CD4-positive, alpha-beta T cell (primary cell): ENCODE measurements around the gene CLCF1. TPM values are rescaled to one million over a fixed set of nuclear protein-coding genes. Genes with fewer than 3 reads are reported as not detected.

Experiments used
- ATAC-seq: fragments of 200-7000 bp; cut with Tn5 transposase; one replicate; pipeline ENCODE4 v1.10.0; 2022; ENCODE audit warnings: mild to moderate bottlenecking; ENCODE audit not compliant: poor library complexity
- CTCF ChIA-PET: fragments of 350-600 bp; sonication (Branson Sonifier 250); formaldehyde crosslinking; loops from one replicate; lab custom pipeline; 2021; ENCODE audit warnings: antibody characterized with exemption, inconsistent platforms; lab: Charles Lee
- POLR2A ChIA-PET: fragments of 350-600 bp; sonication (Branson Sonifier 250); formaldehyde crosslinking; loops from one replicate; lab custom pipeline; 2021; ENCODE audit warnings: antibody characterized with exemption, inconsistent platforms; lab: Charles Lee
- DNase-seq, 14 experiments: peaks; one replicate each; pipeline ENCODE4 v3.0.0-alpha.2; 2013 to 2020; ENCODE audit warnings: mixed read lengths in 2 of 14
- H3K27ac ChIP-seq, 2 donors: one replicate each; pipeline versions ENCODE4 v1.5.1 to v1.7.0; 2013; ENCODE audit warnings: low read length in 2 of 2, low read depth in 1 of 2, mild to moderate bottlenecking in 1 of 2
- H3K27me3 ChIP-seq, 2 experiments: 1 replicate in 1 of 2; 2 replicates in 1 of 2; pipeline versions ENCODE4 v1.6.1 to v1.7.0; 2013; ENCODE audit warnings: low read length in 2 of 2, control low read depth in 1 of 2, mild to moderate bottlenecking in 1 of 2, moderate library complexity in 1 of 2; ENCODE audit not compliant: insufficient read depth in 2 of 2, control insufficient read depth in 1 of 2
- H3K36me3 ChIP-seq: one replicate; pipeline ENCODE4 v1.6.1; 2013; ENCODE audit warnings: low read length, control low read depth; ENCODE audit not compliant: insufficient read depth
- H3K4me1 ChIP-seq: one replicate; pipeline ENCODE4 v1.6.1; 2013; ENCODE audit warnings: low read length, control low read depth; ENCODE audit not compliant: insufficient read depth
- H3K4me3 ChIP-seq: one replicate; pipeline ENCODE4 v1.5.1; 2013; ENCODE audit warnings: mild to moderate bottlenecking, low read length, moderate library complexity
- H3K9me3 ChIP-seq, 2 experiments: 1 replicate in 1 of 2; 2 replicates in 1 of 2; pipeline versions ENCODE4 v1.6.1 to v1.7.0; 2013; ENCODE audit warnings: low read length in 2 of 2, mild to moderate bottlenecking in 2 of 2, control low read depth in 1 of 2, moderate library complexity in 1 of 2; ENCODE audit not compliant: control insufficient read depth in 1 of 2, insufficient read depth in 1 of 2
- H3K27ac Mint-ChIP-seq: one replicate; pipeline ENCODE4 v1.8.0; 2020; ENCODE audit warnings: mixed read lengths
- H3K27me3 Mint-ChIP-seq: one replicate; pipeline ENCODE4 v1.8.0; 2021; ENCODE audit warnings: mixed read lengths
- H3K36me3 Mint-ChIP-seq: one replicate; pipeline ENCODE4 v1.8.0; 2021; ENCODE audit warnings: low read depth, mixed read lengths
- H3K4me1 Mint-ChIP-seq: one replicate; pipeline ENCODE4 v1.8.0; 2021; ENCODE audit warnings: low read depth, mixed read lengths
- H3K4me3 Mint-ChIP-seq: one replicate; pipeline ENCODE4 v1.8.0; 2020; ENCODE audit warnings: mild to moderate bottlenecking, mixed read lengths
- H3K9me3 Mint-ChIP-seq: one replicate; pipeline ENCODE4 v1.8.0; 2020; ENCODE audit warnings: mixed read lengths
- CTCF ChIP-seq: fragments of 200-600 bp; IDR thresholded peaks from one replicate; pipeline ENCODE4 v1.8.0; 2022; ENCODE audit warnings: antibody characterized with exemption, mild to moderate bottlenecking
- intact Hi-C, 2 experiments: fragments of 100-400 bp; cut with DNase I in 1 of 2; cut with micrococcal nuclease in 1 of 2; formaldehyde crosslinking; loops; one replicate each; pipeline versions ENCODE4 v1.15.1 to v1.9.0; 2023 to 2025; cut with DNase I, micrococcal nuclease
- total RNA-seq, 174 experiments: library from RNA in 2 of 174; stranded (reverse) in 2 of 174; gene quantifications; one replicate each; pipeline ENCODE4 v1.2.3 and lab custom pipeline; 2021 to 2026

CLCF1 gene
- total RNA-seq, 2 experiments from 2014 or later: 6.0 to 6.9 TPM

- Mint-ChIP-seq H3K9me3 (no peaks in the 10 kb centered on the region), H3K27ac (peak overlapping the region; percentile 4), H3K27me3 (peaks cover 21% of the 10 kb centered on the region), H3K36me3 (no peaks in the 10 kb centered on the region), H3K4me1 (peaks cover 80% of the 10 kb centered on the region), H3K4me3 (no peak overlapping the region)
- intact Hi-C loops: no loop called here
- Histone ChIP-seq H3K27me3 (no peaks in the 10 kb centered on the region), H3K27ac (no peak overlapping the region), H3K36me3 (peaks cover 4% of the 10 kb centered on the region), H3K4me1 (peaks cover 82% of the 10 kb centered on the region), H3K4me3 (no peak overlapping the region), H3K9me3 (no peaks in the 10 kb centered on the region)
- ChIA-PET CTCF (interaction anchor here (0.9 to 1.1 kb wide), 3 partner anchors 11 to 16 kb away, joined by 3 read pairs; no protein-coding TSS in a partner anchor), POLR2A (interaction anchor here (0.8 to 8.2 kb wide), 2 partner anchors 9 to 15 kb away, joined by 3 to 81 read pairs; partner anchors contain the start of gene POLD4)
- DNase-seq (no peak), ATAC-seq (no peak)
- TF ChIP-seq CTCF: no peak
Observed at GRCh38 chr11:67366961-67367760, 6.2 kb downstream of the CLCF1 start.

GRCh38 chr11:67366546-67366945 is 6.9 kb downstream of the CLCF1 start:
- H3K36me3 ChIP-seq: peaks cover 4% of the 10 kb centered on the region
- intact Hi-C loops: no loop called here
- H3K4me1 ChIP-seq: peaks cover 76% of the 10 kb centered on the region
- no peaks in the 10 kb centered on the region for H3K9me3 Mint-ChIP-seq
- peaks cover 75% of the 10 kb centered on the region for H3K4me1 Mint-ChIP-seq
- no peaks in the 10 kb centered on the region for H3K9me3 ChIP-seq
- peaks cover 16% of the 10 kb centered on the region for H3K27me3 Mint-ChIP-seq
- no peak for TF ChIP-seq CTCF
- H3K27me3 ChIP-seq: no peaks in the 10 kb centered on the region
- H3K4me3 ChIP-seq: no peak overlapping the region
- ChIA-PET POLR2A (interaction anchor here (8.2 kb wide), 1 partner anchor 14 kb away, joined by 81 read pairs; the partner anchor contains the start of gene POLD4), CTCF (interaction anchor here (8.3 kb wide), 1 partner anchor 16 kb away, joined by 33 read pairs; no protein-coding TSS in a partner anchor)
- H3K4me3 Mint-ChIP-seq: no peak overlapping the region
- DNase-seq (no peak), ATAC-seq (no peak)
- H3K27ac ChIP-seq: no peak overlapping the region
- H3K27ac Mint-ChIP-seq: no peak overlapping the region
- H3K36me3 Mint-ChIP-seq: no peaks in the 10 kb centered on the region

GRCh38 chr11:67365736-67366444 is 7.5 kb downstream of the CLCF1 start:
- Mint-ChIP-seq H3K36me3 (no peaks in the 10 kb centered on the region), H3K4me3 (no peak overlapping the region), H3K9me3 (no peaks in the 10 kb centered on the region), H3K27me3 (peaks cover 9% of the 10 kb centered on the region), H3K27ac (no peak overlapping the region), H3K4me1 (peaks cover 69% of the 10 kb centered on the region)
- TF ChIP-seq CTCF: no peak
- Histone ChIP-seq H3K27me3 (no peaks in the 10 kb centered on the region), H3K4me3 (no peak overlapping the region), H3K4me1 (peaks cover 69% of the 10 kb centered on the region), H3K9me3 (no peaks in the 10 kb centered on the region), H3K36me3 (peaks cover 4% of the 10 kb centered on the region), H3K27ac (no peak overlapping the region)
- POLR2A ChIA-PET: no interaction called here
- no peak for DNase-seq
- no peak for ATAC-seq
- CTCF ChIA-PET: interaction anchor here (8.3 kb wide), 1 partner anchor 17 kb away, joined by 33 read pairs; no protein-coding TSS in a partner anchor
- intact Hi-C loops: no loop called here
